Adipose tissue (tissue), 3 donors: ENCODE data around the gene HOXB5. TPM values are rescaled to one million over a fixed set of nuclear protein-coding genes. Genes with fewer than 3 reads are reported as not detected.

Experiments
- H3K27ac ChIP-seq: one replicate; pipeline ENCODE4 v1.5.1; 2013; ENCODE audit warnings: low read depth, low read length
- WGBS, 3 donors: extraction: QIAGEN DNeasy Blood & Tissue Kit; methylation state at CpG; one replicate each; pipeline ENCODE4 v1.1.7; 2013; 5-methylcytosine and 5-hydroxymethylcytosine counted together
- polyA plus RNA-seq, 3 donors: library from polyadenylated mRNA; stranded (reverse); fragments of 200-250 nt; gene quantifications; one replicate each; pipeline ENCODE4 v1.2.3, GENCODE V29; 2013
- donor health status: healthy with polysubstance abuse.
- donor health status: Bipolar disorder and iron deficiency.
- donor health status: healthy.

HOXB5 gene
- polyA plus RNA-seq, 3 donors = 0.59 to 3.9 (median 2.2) TPM

DNA sequence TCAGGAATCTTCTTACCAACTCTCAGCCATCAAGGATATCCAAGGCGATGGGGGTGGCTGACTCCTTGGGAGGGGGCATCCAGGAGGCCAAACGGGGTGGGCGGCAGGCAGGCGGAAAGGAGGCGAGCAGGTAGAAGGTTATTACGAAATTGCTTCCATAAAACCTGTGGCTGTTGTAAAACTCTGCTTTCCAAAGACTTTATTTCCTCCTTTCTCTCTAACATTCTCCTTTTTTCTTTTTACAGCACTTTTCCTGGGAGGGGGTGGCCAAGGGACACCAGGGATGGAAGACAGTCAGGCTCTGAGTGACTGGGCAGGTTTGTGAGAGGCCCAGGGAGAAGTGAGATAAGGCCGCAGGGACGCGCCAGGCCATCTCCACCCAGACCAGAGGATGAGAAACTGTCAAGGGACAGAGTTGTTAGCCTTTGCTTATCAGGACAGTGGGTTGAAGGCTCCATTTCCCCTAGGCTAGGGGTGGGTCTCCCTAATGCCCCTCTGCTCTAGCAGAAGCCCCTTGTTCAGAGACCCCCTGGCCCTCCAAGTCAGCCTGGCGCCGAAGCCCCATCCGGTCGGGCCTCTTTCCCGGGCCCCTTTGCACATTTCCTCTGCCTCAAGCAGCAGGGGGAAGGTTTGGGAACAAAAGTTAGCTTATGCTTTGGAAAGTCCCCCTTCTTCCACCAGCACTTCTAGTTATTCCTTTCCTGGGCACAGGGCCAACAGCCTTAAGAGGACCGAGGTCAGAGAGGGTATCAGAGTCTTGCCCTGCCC, 37.5 kb upstream of the HOXB5 start:
- H3K27ac ChIP-seq = no peak overlapping the region
- WGBS, 3 donors = 22 to 59% (median 52%) methylated on average over 15 of the region's 15 CpGs

- 26 to 78% (median 58%) methylated on average over 15 of the region's 15 CpGs for WGBS, 3 donors
- no peak overlapping the region for H3K27ac ChIP-seq
These were observed 36.7 kb upstream of the HOXB5 start for GRCh38 chr17:48630009-48630924.

DNA sequence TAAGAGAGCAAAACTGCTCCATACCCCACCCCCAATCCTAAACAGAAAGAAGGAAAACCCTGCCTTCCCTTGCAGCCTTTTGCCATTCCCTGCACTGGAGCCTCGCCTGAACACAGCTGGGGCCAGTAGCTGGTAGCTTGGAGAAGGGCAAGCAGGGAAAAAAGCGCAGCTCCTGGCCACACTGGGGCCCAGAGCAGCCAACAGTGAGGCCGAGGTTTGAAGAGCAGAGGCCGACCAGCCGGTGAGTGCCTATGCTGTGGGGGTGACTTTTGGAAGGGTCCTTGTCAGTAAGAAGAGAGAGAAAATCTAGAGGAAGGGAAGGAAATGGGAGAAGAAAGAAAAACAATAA, 35.8 kb upstream of the HOXB5 start:
- 21 to 78% (median 54%) methylated on average over 5 of the region's 5 CpGs for WGBS, 3 donors
- H3K27ac ChIP-seq = no peak overlapping the region

- H3K27ac ChIP-seq = no peak overlapping the region
- 19 to 65% (median 42%) methylated on average over 5 of the region's 5 CpGs for WGBS, 3 donors
These were observed 35.3 kb upstream of the HOXB5 start for GRCh38 chr17:48628649-48629410.

- H3K27ac ChIP-seq = no peak overlapping the region
- 21 to 47% (median 47%) methylated on average over 27 of the region's 27 CpGs for WGBS, 3 donors
These were observed 34.3 kb upstream of the HOXB5 start for GRCh38 chr17:48627623-48628521.

DNA sequence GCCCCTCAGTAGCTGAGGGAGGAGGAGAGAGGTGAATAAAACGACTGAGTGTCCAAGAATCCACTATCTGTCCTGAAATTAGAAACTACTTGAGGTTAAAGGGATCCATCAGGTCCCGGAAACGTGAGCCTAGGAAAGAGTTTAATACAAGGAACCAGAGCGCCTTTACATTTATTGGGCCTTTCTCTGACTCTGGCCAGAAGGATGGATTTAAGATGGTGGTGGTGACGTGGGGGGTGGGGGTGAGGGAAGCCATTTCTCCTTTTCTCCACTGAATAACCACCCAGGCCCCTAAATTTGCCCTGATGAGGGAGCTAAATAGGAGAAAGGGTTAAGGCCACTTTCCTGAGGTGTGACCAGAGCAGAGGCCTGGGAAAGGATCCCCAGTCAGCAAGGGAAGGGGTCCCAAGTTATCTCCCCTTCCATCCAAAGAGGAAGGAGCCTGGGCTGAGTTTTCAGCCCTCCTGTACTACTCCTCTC, 33.6 kb upstream of the HOXB5 start:
- 24 to 45% (median 40%) methylated on average over 5 of the region's 5 CpGs for WGBS, 3 donors

DNA sequence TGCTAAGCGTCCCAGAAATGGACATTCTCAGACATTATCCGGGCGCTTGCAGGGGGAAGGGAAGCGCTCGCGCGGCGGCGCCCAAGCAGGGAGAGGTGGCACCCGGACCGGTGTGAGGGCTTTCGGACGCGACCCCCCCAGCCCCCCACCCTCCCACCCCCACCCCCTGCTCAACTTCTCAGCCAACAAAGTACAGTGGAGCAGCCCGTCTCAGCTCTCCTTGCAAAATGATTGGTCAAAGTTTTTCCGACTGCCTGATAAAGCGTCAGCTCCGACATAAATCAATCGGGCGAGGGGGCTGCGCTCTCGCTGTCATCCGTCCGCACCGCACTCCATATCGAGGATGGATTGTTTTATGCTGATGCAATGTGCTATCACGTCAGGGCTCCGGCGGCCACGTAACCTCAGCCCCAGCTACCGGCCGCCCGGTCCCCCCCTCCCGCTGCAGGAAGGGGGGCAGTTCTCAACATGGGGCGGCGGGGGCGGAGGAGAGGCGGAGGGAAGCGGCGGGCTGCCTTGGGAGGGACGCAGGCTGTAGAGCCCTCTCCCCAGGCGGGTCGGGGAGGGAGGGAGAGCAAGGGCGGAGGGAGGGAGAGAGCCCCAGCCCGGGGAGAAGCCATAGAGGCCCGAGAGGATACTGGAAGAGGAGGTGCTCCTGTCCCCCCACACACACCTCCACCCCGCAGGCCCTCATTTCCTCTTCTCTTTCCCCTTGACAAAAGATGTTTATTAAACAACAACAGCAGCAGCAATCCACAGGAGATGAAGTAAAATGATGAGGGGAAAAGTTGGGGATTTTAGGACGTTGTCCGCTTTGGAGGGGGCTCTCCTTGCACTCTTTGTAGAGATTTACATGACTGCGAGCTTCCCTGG, 32.9 kb upstream of the HOXB5 start, which contains the start of gene HOXB9:
TSS of gene HOXB9 (minus strand) at position 114 of the 873 bp plus-strand sequence. CDS start at position 25, 89 bp downstream.
- 1 to 2% (median 2%) methylated on average over 43 to 50 of the region's 50 CpGs for WGBS, 3 donors
- H3K27ac ChIP-seq = no peak within 1 kb of the TSS

More for the DNA sequence above, 33.6 kb upstream of the HOXB5 start:
- no peak overlapping the region for H3K27ac ChIP-seq

DNA sequence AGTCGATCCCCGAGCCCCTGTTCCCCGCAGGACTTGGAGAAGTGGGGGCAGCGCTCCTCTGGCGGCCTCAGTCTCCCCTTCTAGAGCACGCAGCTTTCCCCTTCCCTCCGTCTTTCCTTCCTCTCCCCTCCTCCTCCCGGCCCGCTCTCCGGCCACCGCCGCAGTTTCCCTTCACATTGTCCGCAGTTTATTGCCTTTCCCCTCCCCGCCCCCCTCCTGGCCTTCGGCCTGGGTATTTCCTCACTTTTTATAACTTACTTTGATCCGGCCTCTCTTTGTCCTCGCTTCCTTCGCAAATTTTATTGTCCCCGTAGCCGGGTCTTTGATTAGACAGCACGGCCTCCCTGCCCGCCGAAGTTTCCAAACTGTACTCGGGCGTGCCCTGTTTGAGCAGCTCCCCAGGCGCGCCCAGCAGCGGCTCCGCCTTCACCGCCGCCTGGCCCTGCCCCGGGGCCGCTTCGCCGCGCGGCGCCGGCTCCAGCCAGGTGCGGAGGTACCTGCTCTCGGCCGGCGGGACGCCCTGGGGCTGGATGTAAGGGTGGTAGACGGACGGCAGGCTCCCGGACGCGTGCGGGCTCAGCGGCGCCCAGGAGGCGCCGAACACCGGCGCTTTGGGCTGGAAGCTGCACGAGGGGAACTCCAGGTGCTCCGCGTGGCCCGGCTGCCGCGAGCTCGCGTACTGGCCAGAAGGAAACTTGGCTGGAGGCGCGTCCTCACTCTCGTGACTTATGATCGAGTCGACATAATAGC, 32.1 kb upstream of the HOXB5 start:
- WGBS, 3 donors = 1% methylated on average over 68 to 69 of the region's 69 CpGs
- H3K27ac ChIP-seq = no peak overlapping the region

DNA sequence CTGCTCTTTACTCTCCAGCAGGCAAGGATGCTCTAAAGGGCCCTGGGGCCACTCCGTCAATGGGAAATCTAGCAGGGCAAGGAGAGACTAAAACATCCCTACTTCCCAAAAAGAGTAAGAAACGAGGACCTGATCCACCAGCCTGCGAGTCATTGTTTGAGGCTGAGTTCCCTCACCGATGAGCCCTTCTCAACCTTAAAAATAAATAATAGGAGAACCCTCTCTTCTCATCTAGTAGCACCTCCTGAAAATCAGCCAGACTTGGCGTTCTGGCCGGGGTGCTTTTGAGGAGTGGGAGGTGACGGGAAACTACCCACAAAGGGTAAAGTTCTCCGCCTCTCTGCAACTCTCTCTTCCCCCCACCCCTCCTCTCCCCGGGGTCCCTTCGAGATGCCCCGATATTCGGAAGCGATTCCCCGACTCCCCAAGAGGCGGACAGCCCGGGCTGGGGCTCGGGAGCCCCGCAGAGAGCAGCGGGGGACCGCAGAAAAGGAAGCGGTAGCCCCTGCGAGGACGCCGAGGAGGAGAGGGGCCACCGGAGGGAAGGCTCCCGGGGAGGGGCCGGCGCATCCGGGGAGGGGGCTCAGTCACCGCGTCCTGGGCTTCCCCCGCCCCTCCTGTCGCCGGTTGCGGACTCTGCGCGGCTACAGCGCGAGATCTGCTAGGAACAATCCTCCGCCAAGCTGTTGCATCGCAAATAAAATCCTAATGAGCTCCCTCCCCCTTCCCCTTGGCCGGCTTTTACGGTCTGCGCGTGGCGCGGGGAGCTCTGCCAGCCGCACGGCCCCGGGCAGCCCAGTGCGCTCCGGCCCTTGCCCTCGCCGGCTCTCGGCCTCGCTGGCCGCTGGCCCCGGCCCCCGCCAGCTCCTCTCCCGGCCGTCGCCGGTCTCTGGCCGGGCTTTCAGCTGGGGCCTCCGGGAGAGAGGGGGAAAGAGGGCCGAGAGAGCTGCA, 31.2 kb upstream of the HOXB5 start:
- no peak overlapping the region for H3K27ac ChIP-seq
- 2 to 3% (median 2%) methylated on average over 52 to 66 of the region's 66 CpGs for WGBS, 3 donors

GRCh38 chr17:48624118-48624517, 30.5 kb upstream of the HOXB5 start:
- H3K27ac ChIP-seq = no peak overlapping the region
- 24 to 71% (median 60%) methylated on average over 5 of the region's 5 CpGs for WGBS, 3 donors

GRCh38 chr17:48623583-48623982, 30.0 kb upstream of the HOXB5 start:
- WGBS, 3 donors = 25 to 58% (median 55%) methylated on average over 4 of the region's 4 CpGs

DNA sequence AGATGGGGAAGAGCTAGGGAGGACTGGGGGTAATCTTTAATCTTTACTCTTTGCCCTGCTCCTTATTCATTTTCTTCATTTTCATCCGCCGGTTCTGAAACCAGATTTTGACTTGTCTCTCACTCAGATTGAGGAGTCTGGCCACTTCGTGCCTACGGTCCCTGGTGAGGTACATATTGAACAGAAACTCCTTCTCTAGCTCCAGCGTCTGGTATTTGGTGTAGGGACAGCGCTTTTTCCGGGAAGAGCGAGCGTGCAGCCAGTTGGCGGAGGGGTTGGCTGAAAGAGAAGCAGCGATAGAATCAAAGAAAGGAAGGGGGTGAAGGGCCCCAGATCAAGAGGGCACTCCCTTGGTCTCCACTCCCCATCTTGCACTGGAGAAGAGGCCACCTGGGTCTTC, 29.3 kb upstream of the HOXB5 start:
- H3K27ac ChIP-seq = no peak overlapping the region
- 27 to 76% (median 67%) methylated on average over 11 of the region's 11 CpGs for WGBS, 3 donors

More at GRCh38 chr17:48623583-48623982, 30.0 kb upstream of the HOXB5 start:
- H3K27ac ChIP-seq = no peak overlapping the region

GRCh38 chr17:48621410-48622392, 28.1 kb upstream of the HOXB5 start:
- H3K27ac ChIP-seq = no peak overlapping the region
- 17 to 59% (median 56%) methylated on average over 37 to 41 of the region's 41 CpGs for WGBS, 3 donors
